Midbrain (tissue), 1 donor: ENCODE measurements around the gene SPTBN1.
A peak's percentile ranks its signal among the peaks of the same experiment; 100 is the strongest.

Source experiments
- DNase-seq: peaks from one replicate; lab custom pipeline; 2025; lab: John Stamatoyannopoulos, UW

Gene SPTBN1

GRCh38 chr2:54704688-54705605 is 248.8 kb downstream of the SPTBN1 start:
- DNase-seq: peak; percentile 80

- no peak for DNase-seq
These were observed 250.5 kb downstream of the SPTBN1 start for GRCh38 chr2:54706622-54707021.

- DNase-seq: no peak
These were observed 252.6 kb downstream of the SPTBN1 start for GRCh38 chr2:54708584-54709335.

GRCh38 chr2:54709336-54709809 is 253.2 kb downstream of the SPTBN1 start:
- DNase-seq: no peak

- DNase-seq: no peak
These were observed 254.1 kb downstream of the SPTBN1 start for GRCh38 chr2:54710216-54710615.

- DNase-seq: no peak
These were observed 256.4 kb downstream of the SPTBN1 start for GRCh38 chr2:54712516-54712915.

GRCh38 chr2:54714996-54715395 is 258.9 kb downstream of the SPTBN1 start:
- no peak for DNase-seq

GRCh38 chr2:54716375-54716774 is 260.2 kb downstream of the SPTBN1 start:
- DNase-seq: no peak

- no peak for DNase-seq
These were observed 264.4 kb downstream of the SPTBN1 start for GRCh38 chr2:54720563-54720962.
